SK-N-MC (cell line): Measurements from ENCODE around the gene SF3A2.

Source experiments
- EZH2 ChIP-seq: fragments of 200-600 bp; sonication (generic); IDR thresholded peaks from one replicate; pipeline ENCODE4 v1.6.1; 2017; ENCODE audit warnings: antibody characterized with exemption
- POLR2AphosphoS5 ChIP-seq: IDR thresholded peaks from 2 replicates; pipeline ENCODE4 v1.6.1; 2012; ENCODE audit warnings: mild to moderate bottlenecking, low read depth, low read length, borderline replicate concordance

DNA sequence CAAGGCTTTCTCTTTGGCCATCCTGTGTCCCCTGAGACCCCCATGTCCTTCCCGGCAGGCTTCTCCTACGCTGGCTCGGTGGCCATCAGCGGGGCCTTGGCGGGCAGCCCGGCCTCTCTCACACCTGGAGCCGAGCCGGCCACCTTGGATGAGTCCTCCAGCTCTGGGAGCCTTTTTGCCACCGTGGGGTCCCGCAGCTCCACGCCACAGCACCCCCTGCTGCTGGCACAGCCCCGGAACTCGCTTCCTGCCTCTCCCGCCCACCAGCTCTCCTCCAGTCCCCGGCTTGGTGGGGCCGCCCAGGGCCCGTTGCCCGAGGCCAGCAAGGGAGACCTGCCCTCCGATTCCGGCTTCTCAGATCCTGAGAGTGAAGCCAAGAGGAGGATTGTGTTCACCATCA, 14.7 kb upstream of the SF3A2 start:
- TF ChIP-seq EZH2 (no peak), POLR2AphosphoS5 (no peak)
